Activated CD8-positive, alpha-beta memory T cell treated with anti-CD3 and anti-CD28 coated beads, Interleukin-2, amount 50 U/mL, for 1 hour (primary cell): ENCODE measurements around the gene HOXB1.

Experiments
- DNase-seq: peaks from one replicate; pipeline ENCODE4 v3.0.0-alpha.2; 2020; ENCODE audit errors: extremely low read depth

HOXB1 gene

DNA sequence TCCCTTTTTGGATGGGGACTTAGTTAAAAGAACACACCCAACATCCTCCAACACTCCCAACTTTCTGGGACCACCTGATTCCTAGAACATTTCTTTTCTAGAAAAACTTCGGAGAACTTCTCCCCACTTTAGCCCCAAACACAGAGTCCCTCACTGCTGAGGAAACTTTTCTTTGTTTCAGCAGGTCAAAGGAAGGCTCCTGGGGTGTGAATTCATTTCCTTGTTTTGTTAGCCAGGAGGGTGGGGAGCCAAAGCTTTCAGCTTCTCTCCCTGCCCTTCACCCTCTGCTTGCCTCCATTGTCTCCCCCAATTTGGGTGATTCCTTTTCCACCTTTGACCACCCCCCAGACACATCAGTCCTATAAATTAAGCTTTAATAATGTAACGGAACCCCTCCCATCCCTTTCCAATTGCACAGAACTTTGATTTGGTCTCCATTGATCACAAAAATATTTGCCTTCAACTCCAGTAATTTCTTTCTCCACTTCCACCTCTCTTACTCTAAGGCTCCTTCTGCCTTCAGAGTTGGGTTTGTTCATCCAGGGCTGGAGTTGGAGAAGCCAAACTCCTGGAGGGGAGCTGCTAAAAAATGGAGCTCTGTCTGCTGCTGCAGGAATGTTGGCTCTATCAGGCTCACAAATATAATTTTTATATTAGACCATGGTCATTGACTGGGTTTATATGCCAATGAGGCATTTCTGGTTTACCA, 37.0 kb upstream of the HOXB1 start:
- no peak for DNase-seq

DNA sequence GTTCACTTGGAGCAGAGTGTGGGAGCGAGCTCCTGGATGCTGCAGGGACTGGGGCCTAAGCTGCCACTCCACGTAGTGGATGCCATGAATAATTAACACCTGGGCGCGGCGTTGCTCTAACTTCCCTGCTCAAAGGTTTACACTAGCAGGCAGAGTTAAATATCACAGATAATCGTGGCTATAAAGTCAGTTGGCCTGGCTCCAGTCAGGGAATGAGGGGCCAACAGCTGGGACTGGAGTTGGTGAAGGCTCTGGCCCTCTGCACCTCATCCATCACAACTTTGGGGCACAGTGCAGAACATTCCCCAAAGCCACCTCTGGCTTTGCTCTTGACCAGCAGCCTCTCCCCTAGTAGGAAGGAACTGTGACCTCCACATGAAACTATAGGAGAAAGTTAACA, 36.4 kb upstream of the HOXB1 start:
- DNase-seq, result no peak

- no peak for DNase-seq
These were observed 35.9 kb upstream of the HOXB1 start for GRCh38 chr17:48566717-48567116.

- no peak for DNase-seq
These were observed 35.3 kb upstream of the HOXB1 start for GRCh38 chr17:48565925-48566710.

GRCh38 chr17:48565022-48565554, 34.3 kb upstream of the HOXB1 start:
- DNase-seq, result no peak

GRCh38 chr17:48564188-48565021, 33.6 kb upstream of the HOXB1 start:
- DNase-seq, result no peak

DNA sequence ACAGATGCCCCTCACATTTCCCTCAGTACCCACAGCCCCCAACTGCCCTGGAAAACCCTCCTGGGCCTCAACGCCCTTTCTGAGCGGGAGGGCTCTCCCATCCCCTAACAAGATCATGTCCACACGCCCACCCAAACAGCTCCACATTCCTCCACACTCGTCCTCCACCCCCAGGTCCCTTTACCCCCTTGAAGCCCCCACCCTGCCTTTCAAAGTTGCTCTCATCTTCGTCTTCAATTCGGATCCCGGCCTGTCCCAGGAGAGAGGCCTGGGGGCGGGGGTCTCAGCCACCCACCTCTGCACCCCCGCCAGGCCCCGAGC, 33.0 kb upstream of the HOXB1 start:
- no peak for DNase-seq

DNA sequence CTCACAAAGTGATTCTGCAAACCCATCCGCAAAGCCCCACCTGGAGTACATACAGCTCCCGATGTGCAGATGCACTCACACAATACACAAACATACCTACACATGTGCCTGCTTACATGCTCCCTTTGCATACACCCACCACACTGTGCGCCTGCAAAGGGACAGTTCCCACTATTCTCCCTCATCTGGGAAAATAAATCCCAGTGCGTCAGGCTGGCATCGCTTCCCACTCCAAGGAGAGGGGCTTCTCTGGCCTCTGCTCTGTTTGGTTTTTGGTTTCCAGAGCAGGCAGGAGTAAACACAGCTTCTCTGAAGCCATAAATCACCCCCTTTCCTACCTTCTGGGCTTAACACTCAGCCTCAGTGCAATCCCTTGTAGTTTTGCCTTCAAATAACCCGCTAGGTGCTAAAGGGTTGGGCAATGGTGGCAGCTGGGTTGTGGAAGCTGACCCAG, 32.6 kb upstream of the HOXB1 start:
- DNase-seq, result no peak

- no peak for DNase-seq
These were observed 32.1 kb upstream of the HOXB1 start for GRCh38 chr17:48562934-48563333.

GRCh38 chr17:48561884-48562810, 31.3 kb upstream of the HOXB1 start:
- no peak for DNase-seq

DNA sequence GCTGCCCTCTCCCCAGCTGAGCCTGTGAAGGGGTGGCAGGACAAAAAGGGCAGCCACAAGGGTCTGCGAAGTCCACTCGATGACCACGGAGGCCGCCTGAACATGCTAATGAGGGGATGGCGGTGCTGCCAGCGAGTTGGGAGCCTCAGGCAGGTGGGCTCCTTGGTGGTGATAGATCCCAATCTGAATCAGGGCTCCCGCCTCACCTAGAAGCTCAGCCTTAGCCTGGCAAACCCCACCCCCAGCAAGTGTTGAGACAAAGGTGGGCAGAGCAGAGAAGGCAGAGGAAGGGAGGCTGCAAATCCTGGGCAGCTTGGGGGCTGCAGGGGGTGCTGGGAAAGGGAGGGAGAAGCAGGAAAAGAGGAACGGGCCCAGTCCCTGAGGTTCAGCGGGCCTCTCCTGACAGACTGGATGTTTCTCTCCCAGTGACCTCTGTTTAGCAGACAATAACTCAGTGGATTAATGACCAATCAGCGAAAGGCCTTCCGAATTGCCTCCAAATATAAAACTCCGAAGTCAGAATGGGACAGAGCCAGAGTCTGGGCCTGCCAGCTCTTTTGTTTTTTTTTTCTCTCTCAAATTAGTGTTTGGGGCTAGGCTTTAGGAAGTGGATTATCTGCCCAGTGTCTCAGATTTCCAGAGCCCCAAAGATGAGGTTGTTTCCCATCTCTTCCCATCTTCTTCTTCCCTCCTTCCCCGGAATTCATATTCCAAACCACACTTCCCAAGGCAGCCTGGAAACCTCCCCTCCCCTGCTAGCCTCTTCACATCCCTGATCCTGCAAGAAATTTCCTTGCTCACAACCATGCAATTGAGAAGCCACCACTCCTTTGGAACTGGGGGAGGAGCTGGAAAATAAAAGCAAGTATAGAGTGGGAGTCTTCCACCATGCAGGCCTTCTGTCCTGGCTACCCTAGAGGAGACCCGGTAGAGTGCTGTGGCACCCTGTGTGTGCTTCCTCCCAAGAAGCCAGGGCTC, 29.3 kb upstream of the HOXB1 start:
- no peak for DNase-seq

DNA sequence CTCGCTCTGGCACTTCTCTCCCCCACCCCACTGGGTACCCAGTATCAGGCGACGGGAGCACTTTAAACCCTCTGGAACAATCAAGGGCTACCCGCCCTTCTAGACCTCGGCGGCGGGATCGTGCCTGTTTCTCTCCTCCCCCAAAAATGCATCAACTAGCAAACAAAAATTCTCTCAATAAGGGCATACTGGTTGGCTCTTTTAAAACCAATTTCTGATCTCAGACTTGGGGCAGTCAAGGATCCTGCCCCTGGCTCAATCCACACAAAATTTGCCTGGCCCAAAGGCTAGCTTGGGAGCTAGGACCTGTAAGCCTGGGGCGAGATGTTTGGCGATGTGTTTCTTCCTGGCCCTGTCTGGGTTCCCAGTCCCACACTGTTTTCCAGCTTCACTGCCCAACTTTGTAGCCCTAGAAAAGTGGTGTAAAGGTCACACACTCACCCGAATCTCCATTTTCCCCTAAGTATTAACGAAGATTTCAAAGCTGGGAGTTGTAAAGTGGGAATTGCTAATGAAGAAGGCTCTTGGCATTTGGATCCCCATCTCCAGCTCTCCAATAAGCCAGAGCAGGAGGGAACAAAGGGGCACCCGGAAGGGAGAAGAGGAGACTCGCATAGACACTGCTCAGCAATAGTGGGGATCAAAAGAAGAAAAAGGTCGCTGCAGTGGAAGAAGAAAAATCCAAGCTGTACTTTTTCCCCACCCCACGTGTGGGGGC, 28.5 kb upstream of the HOXB1 start:
- DNase-seq, result no peak

GRCh38 chr17:48558831-48559121, 28.0 kb upstream of the HOXB1 start:
- no peak for DNase-seq

GRCh38 chr17:48558057-48558830, 27.4 kb upstream of the HOXB1 start:
- no peak for DNase-seq

- DNase-seq, result no peak
These were observed 26.0 kb upstream of the HOXB1 start for GRCh38 chr17:48556576-48557401.

DNA sequence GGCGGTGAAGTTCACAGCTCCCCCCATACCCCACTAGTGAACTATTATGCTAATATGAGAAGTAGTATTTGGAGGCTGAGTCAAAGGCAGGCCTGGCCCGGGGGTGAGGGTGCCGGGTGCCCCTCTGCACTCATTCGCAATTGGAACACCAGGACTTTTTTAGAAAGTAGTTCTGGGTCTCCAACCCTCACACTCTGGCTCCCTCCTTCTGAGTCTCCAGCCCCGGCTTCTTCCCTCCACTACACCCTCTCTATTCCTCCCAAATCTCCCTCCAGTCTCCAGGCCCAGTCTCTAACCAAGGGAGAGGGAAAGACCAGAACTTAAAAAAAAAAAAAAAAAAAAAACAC, 25.4 kb upstream of the HOXB1 start:
- DNase-seq, result no peak

DNA sequence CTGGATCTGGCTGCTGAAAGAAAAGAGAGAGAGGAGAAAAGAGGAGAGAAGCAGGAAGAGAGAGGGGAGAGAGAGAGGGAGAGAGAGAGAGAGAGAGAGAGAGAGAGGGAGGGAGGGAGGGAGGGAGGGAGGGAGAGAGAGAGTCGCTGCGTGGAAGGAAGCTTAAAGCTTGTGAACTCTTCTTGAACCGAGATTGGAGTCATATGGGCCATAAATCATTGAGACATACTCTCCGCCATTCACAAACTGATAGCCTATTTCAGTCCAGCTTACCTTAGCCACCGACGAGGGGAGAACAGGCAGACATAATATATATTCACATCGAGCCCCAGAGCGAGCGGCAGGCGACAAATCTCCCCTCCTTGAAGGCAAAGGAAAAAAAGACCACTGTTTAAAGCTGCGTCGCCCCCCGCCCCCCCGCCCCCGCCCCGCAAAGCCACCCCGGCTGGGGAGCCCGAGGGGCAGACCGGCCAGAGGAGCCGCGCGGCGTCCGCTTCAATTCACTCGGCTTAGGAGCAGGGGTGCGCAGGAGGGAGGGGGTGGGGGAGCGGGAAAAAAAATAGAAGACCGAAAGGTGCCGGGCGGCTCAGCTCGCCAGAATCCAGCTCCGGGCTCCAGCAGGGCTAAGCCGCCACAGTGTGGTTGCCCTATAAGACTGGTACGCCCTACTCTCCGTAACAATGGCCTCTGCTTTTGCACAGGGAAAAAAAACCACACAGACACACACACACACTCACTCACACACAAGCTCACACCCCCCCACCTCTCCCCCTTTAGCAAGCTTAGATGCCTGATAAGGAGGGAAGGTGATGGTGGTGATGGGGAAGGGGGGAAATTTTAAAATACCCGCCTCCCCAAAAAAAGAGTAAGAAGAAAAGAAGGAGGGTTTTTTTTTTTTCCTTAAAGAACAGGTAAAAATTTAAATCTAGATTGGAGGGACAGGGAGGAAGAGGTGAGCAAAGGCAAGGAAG, 24.7 kb upstream of the HOXB1 start:
- DNase-seq, result no peak
